H1 (cell line): Measurements from ENCODE around the gene RPS27. TPM values are rescaled to one million over a fixed set of nuclear protein-coding genes. Genes with fewer than 3 reads are reported as not detected.
A peak's percentile ranks its signal among the peaks of the same experiment; 100 is the strongest.

Experiments
- CTCF ChIA-PET: fragments of 300-600 bp; sonication (Branson Sonifier 250); formaldehyde crosslinking; loops from one replicate; lab custom pipeline; 2021; ENCODE audit not compliant: partially characterized antibody; lab: Charles Lee
- POLR2A ChIA-PET: fragments of 300-600 bp; sonication (Branson Sonifier 250); formaldehyde crosslinking; loops from one replicate; lab custom pipeline; 2021; ENCODE audit warnings: inconsistent platforms; ENCODE audit not compliant: partially characterized antibody; lab: Charles Lee
- DNase-seq, 2 experiments: peaks; one replicate each; pipeline versions ENCODE4 v3.0.0 to v3.0.0-alpha.2; 2010 to 2022; ENCODE audit warnings: low spot score in 2 of 2, low read depth in 1 of 2, mixed read lengths in 1 of 2
- FAIRE-seq: peaks from 2 replicates; lab custom pipeline; 2011; peaks lifted over from hg19 to GRCh38; lab: Jason Lieb, UNC
- H2AFZ ChIP-seq: 2 replicates; pipeline ENCODE4 v1.8.1; 2012; ENCODE audit warnings: low read length, inconsistent platforms
- H2AK5ac ChIP-seq: 2 replicates; pipeline ENCODE4 v1.6.1; 2013; ENCODE audit warnings: low read depth, low read length
- H2BK120ac ChIP-seq: replicated peaks from 2 replicates; pipeline ENCODE3; 2013; ENCODE audit warnings: low read depth, low read length, inconsistent platforms
- H2BK12ac ChIP-seq: 2 replicates; pipeline ENCODE4 v1.6.1; 2013; ENCODE audit warnings: low read depth, low read length
- H2BK15ac ChIP-seq: 2 replicates; pipeline ENCODE4 v1.6.1; 2013; ENCODE audit warnings: low read length
- H2BK20ac ChIP-seq: 2 replicates; pipeline ENCODE4 v1.6.1; 2013; ENCODE audit warnings: low read length
- H2BK5ac ChIP-seq: 2 replicates; pipeline ENCODE4 v1.6.1; 2013; ENCODE audit warnings: low read depth, low read length
- H3K14ac ChIP-seq: 2 replicates; pipeline ENCODE4 v1.6.1; 2013; ENCODE audit warnings: inconsistent platforms; ENCODE audit not compliant: insufficient read length
- H3K18ac ChIP-seq: 2 replicates; pipeline ENCODE4 v1.6.1; 2013; ENCODE audit warnings: low read length; ENCODE audit errors: extremely low read depth
- H3K23ac ChIP-seq: 2 replicates; pipeline ENCODE4 v1.6.1; 2013; ENCODE audit warnings: inconsistent platforms; ENCODE audit not compliant: insufficient read length
- H3K23me2 ChIP-seq: 2 replicates; pipeline ENCODE4 v1.6.1; 2013; ENCODE audit warnings: low read depth, low read length
- H3K27ac ChIP-seq: 2 replicates; pipeline ENCODE4 v1.6.1; 2011; ENCODE audit warnings: low read depth, low read length, inconsistent platforms
- H3K27me3 ChIP-seq, 4 experiments: replicated peaks in 1 of 4; 1 replicate in 1 of 4; 2 replicates in 3 of 4; pipeline versions ENCODE4 v1.6.1 to v1.8.1; 2011 to 2013; ENCODE audit warnings: low read length in 3 of 4, mild to moderate bottlenecking in 3 of 4, inconsistent platforms in 2 of 4, mixed read lengths in 2 of 4, moderate library complexity in 1 of 4; ENCODE audit not compliant: control insufficient read depth in 3 of 4, insufficient read depth in 3 of 4; ENCODE audit errors: extremely low read depth in 1 of 4
- H3K36me3 ChIP-seq, 4 experiments: 2 replicates each; pipeline versions ENCODE4 v1.6.1 to v1.8.1; 2011 to 2013; ENCODE audit warnings: mild to moderate bottlenecking in 4 of 4, low read length in 3 of 4, moderate library complexity in 2 of 4, control low read depth in 1 of 4, inconsistent platforms in 1 of 4; ENCODE audit not compliant: insufficient read depth in 4 of 4, control insufficient read depth in 2 of 4
- H3K4ac ChIP-seq: replicated peaks from 2 replicates; pipeline ENCODE3; 2013; ENCODE audit warnings: low read length, low read depth, mixed read lengths, inconsistent platforms; ENCODE audit not compliant: insufficient read length
- H3K4me1 ChIP-seq, 4 experiments: replicated peaks in 1 of 4; 1 replicate in 1 of 4; 2 replicates in 3 of 4; pipeline versions ENCODE4 v1.6.1 to v1.8.1; 2011 to 2013; ENCODE audit warnings: low read length in 3 of 4, inconsistent platforms in 2 of 4, mixed read lengths in 1 of 4; ENCODE audit not compliant: insufficient read depth in 4 of 4, control insufficient read depth in 3 of 4
- H3K4me2 ChIP-seq, 2 experiments: 2 replicates each; pipeline versions ENCODE4 v1.6.1 to v1.8.1; 2011 to 2013; ENCODE audit warnings: low read depth in 2 of 2, low read length in 2 of 2, control low read depth in 1 of 2, inconsistent platforms in 1 of 2, mild to moderate bottlenecking in 1 of 2; ENCODE audit not compliant: insufficient read depth in 1 of 2
- H3K4me3 ChIP-seq, 4 experiments: fragments of 200-600, 300-600 bp in 1 of 4; sonication (generic), shearing (Covaris generic), sonication (Bioruptor Twin) in 1 of 4; 2 replicates each; pipeline versions ENCODE4 v1.5.1 to v1.8.1; 2011 to 2016; ENCODE audit warnings: low read length in 4 of 4, low read depth in 3 of 4, control low read depth in 2 of 4, inconsistent platforms in 2 of 4, mild to moderate bottlenecking in 2 of 4, mixed read lengths in 1 of 4, moderate library complexity in 1 of 4; ENCODE audit not compliant: insufficient read depth in 2 of 4; ENCODE audit errors: extremely low read depth in 1 of 4
- H3K56ac ChIP-seq: replicated peaks from 2 replicates; pipeline ENCODE3; 2013; ENCODE audit warnings: low read depth, mild to moderate bottlenecking, mixed read lengths, low read length, inconsistent platforms; ENCODE audit not compliant: insufficient read length
- H3K79me1 ChIP-seq: 2 replicates; pipeline ENCODE4 v1.6.1; 2013; ENCODE audit warnings: low read depth, low read length, control low read depth
- H3K79me2 ChIP-seq, 2 experiments: 2 replicates each; pipeline versions ENCODE4 v1.6.1 to v1.8.1; 2012 to 2013; ENCODE audit warnings: low read length in 2 of 2, mild to moderate bottlenecking in 2 of 2, inconsistent platforms in 1 of 2; ENCODE audit not compliant: insufficient read depth in 2 of 2, control insufficient read depth in 1 of 2
- H3K9ac ChIP-seq, 4 experiments: replicated peaks in 1 of 4; 1 replicate in 1 of 4; 2 replicates in 3 of 4; pipeline versions ENCODE4 v1.6.1 to v1.8.1; 2011 to 2013; ENCODE audit warnings: low read depth in 3 of 4, low read length in 3 of 4, control low read depth in 2 of 4, mild to moderate bottlenecking in 2 of 4, moderate library complexity in 2 of 4, inconsistent platforms in 1 of 4; ENCODE audit errors: extremely low read depth in 1 of 4
- H3K9me3 ChIP-seq, 2 experiments: 2 replicates each; pipeline versions ENCODE4 v1.6.1 to v1.8.1; 2012 to 2013; ENCODE audit warnings: mild to moderate bottlenecking in 2 of 2, moderate library complexity in 2 of 2, control low read depth in 1 of 2, inconsistent platforms in 1 of 2, low read depth in 1 of 2, low read length in 1 of 2, mixed read lengths in 1 of 2; ENCODE audit not compliant: insufficient read depth in 2 of 2
- H4K20me1 ChIP-seq, 2 experiments: replicated peaks in 1 of 2; 2 replicates each; pipeline versions ENCODE3 to v1.8.1; 2011 to 2013; ENCODE audit warnings: inconsistent platforms in 2 of 2, low read length in 2 of 2, mild to moderate bottlenecking in 1 of 2; ENCODE audit not compliant: insufficient read depth in 2 of 2, control insufficient read depth in 1 of 2
- H4K5ac ChIP-seq: 2 replicates; pipeline ENCODE4 v1.6.1; 2013; ENCODE audit warnings: low read length, low read depth, mixed read lengths, inconsistent platforms; ENCODE audit not compliant: insufficient read length
- H4K8ac ChIP-seq: 2 replicates; pipeline ENCODE4 v1.8.0; 2013; ENCODE audit warnings: mild to moderate bottlenecking, moderate library complexity, low read length, inconsistent platforms; ENCODE audit not compliant: insufficient read depth; ENCODE audit errors: extremely low read depth
- H4K91ac ChIP-seq: replicated peaks from 2 replicates; pipeline ENCODE3; 2013; ENCODE audit warnings: low read length, mixed read lengths, inconsistent platforms; ENCODE audit not compliant: insufficient read length
- ATF3 ChIP-seq: IDR thresholded peaks from 2 replicates; pipeline ENCODE4 v1.6.1; 2011; ENCODE audit warnings: low read depth, mild to moderate bottlenecking, low read length; ENCODE audit not compliant: insufficient read depth
- BRCA1 ChIP-seq: IDR thresholded peaks from 2 replicates; pipeline ENCODE4 v1.6.1; 2012; ENCODE audit warnings: low read depth, low read length, improper control_type of control experiment
- CBX8 ChIP-seq: fragments of 300-800, 300-1000 bp; sonication (generic); IDR thresholded peaks from 2 replicates; pipeline ENCODE4 v1.7.1; 2016; ENCODE audit warnings: low read depth, low read length, borderline replicate concordance
- CEBPB ChIP-seq: IDR thresholded peaks from 2 replicates; pipeline ENCODE4 v1.6.1; 2012; ENCODE audit warnings: low read depth, low read length
- CTCF ChIP-seq, 3 experiments: IDR thresholded peaks; 1 replicate in 2 of 3; 2 replicates in 1 of 3; pipeline versions ENCODE4 v1.5.1 to v1.6.1; 2011; ENCODE audit warnings: low read length in 3 of 3, mild to moderate bottlenecking in 3 of 3, inconsistent platforms in 2 of 3, low read depth in 1 of 3, moderate library complexity in 1 of 3; ENCODE audit not compliant: insufficient read depth in 1 of 3; ENCODE audit errors: control extremely low read depth in 1 of 3
- POU5F1 ChIP-seq: IDR thresholded peaks from 2 replicates; pipeline ENCODE4 v1.6.1; 2011; ENCODE audit warnings: low read depth, mild to moderate bottlenecking, low read length, moderate library complexity
- SP1 ChIP-seq: IDR thresholded peaks from 2 replicates; pipeline ENCODE4 v1.6.1; 2011; ENCODE audit warnings: low read depth, low read length
- SRF ChIP-seq: IDR thresholded peaks from 2 replicates; pipeline ENCODE4 v1.6.1; 2011; ENCODE audit warnings: mild to moderate bottlenecking, low read depth, low read length, moderate library complexity
- TAF7 ChIP-seq: optimal IDR thresholded peaks from 2 replicates; pipeline ENCODE3; 2011; ENCODE audit warnings: low read depth, mild to moderate bottlenecking, inconsistent platforms, low read length, moderate library complexity, borderline replicate concordance
- WGBS, 2 experiments: shearing (Covaris generic) in 1 of 2; methylation state at CpG; one replicate each; pipeline versions ENCODE4 v1.1.6 to v1.1.7; 2013 to 2015; ENCODE audit warnings: low lambda C conversion rate in 2 of 2, mixed read lengths in 2 of 2, inconsistent platforms in 1 of 2, low coverage in 1 of 2, missing lambda C conversion rate in 1 of 2; ENCODE audit not compliant: insufficient replicate concordance in 2 of 2, insufficient coverage in 1 of 2, insufficient read length in 1 of 2; ENCODE audit errors: extremely low coverage in 1 of 2, missing lambda C conversion rate in 1 of 2; 5-methylcytosine and 5-hydroxymethylcytosine counted together
- polyA plus RNA-seq, 7 experiments: library from polyadenylated mRNA; depleted of rRNA in 3 of 7; stranded (reverse) in 5 of 7; unstranded in 2 of 7; fragments of >200 nt in 5 of 7; fragments of 200-250 nt in 2 of 7; gene quantifications; 1 replicate in 5 of 7; 2 replicates in 1 of 7; 4 replicates in 1 of 7; pipeline versions ENCODE4 v1.2.1 to v1.2.3, GENCODE V29; 2011 to 2013; ENCODE audit warnings: missing spikeins in 2 of 7, mixed read lengths in 2 of 7
- total RNA-seq: library from RNA; stranded (reverse); fragmentation: NEBNext Ultra II Directional; extraction: Animal tissue kit (Norgen Biotek cat#: 25700); gene quantifications from 2 replicates; pipeline ENCODE4 v1.2.1, GENCODE V29; 2021

Gene RPS27
- total and polyA plus RNA-seq, 2 of the 8 experiments (the other 6 are each of a cell fraction or from before 2014, with no cell fraction given): 1,810 to 3,155 TPM

- H3K36me3 ChIP-seq: peaks cover 14 to 45% (median 28%) of the 10 kb centered on the region in 4 experiments
- H2BK20ac ChIP-seq: no peak overlapping the region
- H2BK15ac ChIP-seq: no peak overlapping the region
- peaks cover 9% of the 10 kb centered on the region for H3K23me2 ChIP-seq
- H4K5ac ChIP-seq: peak overlapping the region; percentile 71
- POLR2A ChIA-PET: interaction anchor here (0.8 to 13.2 kb wide), 75 partner anchors 11 to 471 kb away, joined by 3 to 454 read pairs (median 6); partner anchors contain the start of genes CREB3L4, CRTC2, DENND4B and GATAD2B
- H3K14ac ChIP-seq: no peak overlapping the region
- H2AFZ ChIP-seq: no peak overlapping the region
- H3K4me2 ChIP-seq: peak overlapping the region; percentile 75 to 91
- FAIRE-seq: no peak
- no peak overlapping the region for H3K23ac ChIP-seq
- H2BK120ac ChIP-seq: no peak overlapping the region
- no peaks in the 10 kb centered on the region for H3K79me1 ChIP-seq
- H3K18ac ChIP-seq: no peak overlapping the region
- peaks cover 0 to 3% of the 10 kb centered on the region in 2 experiments; a peak in 1 of 4 replicates for H3K9me3 ChIP-seq
- H4K8ac ChIP-seq: no peak overlapping the region
- peak overlapping the region; percentile 95; the same call in 1 of the 2 replicates for H3K27ac ChIP-seq
- WGBS, 2 experiments: 18% methylated on average over 9 of the region's 9 CpGs; no CpG with 5 or more reads in 1 of the 2 experiments
- H2AK5ac ChIP-seq: no peak overlapping the region
- peak overlapping the region; percentile 90 for H2BK5ac ChIP-seq
- peak overlapping the region; percentile 91 to 100 (median 98) for H3K9ac ChIP-seq
- H3K4me1 ChIP-seq: peaks cover 0 to 8% (median 3%) of the 10 kb centered on the region in 4 experiments; a peak in 4 of 7 replicates
- CTCF ChIA-PET: interaction anchor here (0.9 to 1.2 kb wide), 4 partner anchors 9 to 71 kb away, joined by 3 to 6 read pairs (median 4); no protein-coding TSS in a partner anchor
- peak overlapping the region; percentile 78 to 95 (median 87) for H3K4me3 ChIP-seq
- H2BK12ac ChIP-seq: no peak overlapping the region; the same call in 1 of the 2 replicates
- DNase-seq: no peak
- H4K20me1 ChIP-seq: peaks cover 0 to 8% of the 10 kb centered on the region in 2 experiments
- no peak overlapping the region for H4K91ac ChIP-seq
- H3K27me3 ChIP-seq: no peaks in the 10 kb centered on the region
- peaks cover 0 to 19% of the 10 kb centered on the region in 2 experiments; a peak in 3 of 4 replicates for H3K79me2 ChIP-seq
- H3K56ac ChIP-seq: peak overlapping the region; percentile 89
- H3K4ac ChIP-seq: peak overlapping the region; percentile 27
- no peak for TF ChIP-seq ATF3
- TF ChIP-seq TAF7: no peak
- TF ChIP-seq CTCF (IDR thresholded peaks at IDR 0.05; ENCODE audit: control extremely low read depth in 1 of 3, insufficient read depth in 1 of 3, low read depth in 1 of 3, low read length in 3 of 3): no peak
- no peak for TF ChIP-seq SP1
- TF ChIP-seq POU5F1: no peak
- no peak for TF ChIP-seq BRCA1
- no peak for TF ChIP-seq CBX8
- TF ChIP-seq SRF: no peak
- TF ChIP-seq CEBPB: no peak
Observed at GRCh38 chr1:153991151-153991630, 629 bp downstream of the RPS27 start.
